ENCODE results near the gene EXTL1.

EXTL1 gene

DNA sequence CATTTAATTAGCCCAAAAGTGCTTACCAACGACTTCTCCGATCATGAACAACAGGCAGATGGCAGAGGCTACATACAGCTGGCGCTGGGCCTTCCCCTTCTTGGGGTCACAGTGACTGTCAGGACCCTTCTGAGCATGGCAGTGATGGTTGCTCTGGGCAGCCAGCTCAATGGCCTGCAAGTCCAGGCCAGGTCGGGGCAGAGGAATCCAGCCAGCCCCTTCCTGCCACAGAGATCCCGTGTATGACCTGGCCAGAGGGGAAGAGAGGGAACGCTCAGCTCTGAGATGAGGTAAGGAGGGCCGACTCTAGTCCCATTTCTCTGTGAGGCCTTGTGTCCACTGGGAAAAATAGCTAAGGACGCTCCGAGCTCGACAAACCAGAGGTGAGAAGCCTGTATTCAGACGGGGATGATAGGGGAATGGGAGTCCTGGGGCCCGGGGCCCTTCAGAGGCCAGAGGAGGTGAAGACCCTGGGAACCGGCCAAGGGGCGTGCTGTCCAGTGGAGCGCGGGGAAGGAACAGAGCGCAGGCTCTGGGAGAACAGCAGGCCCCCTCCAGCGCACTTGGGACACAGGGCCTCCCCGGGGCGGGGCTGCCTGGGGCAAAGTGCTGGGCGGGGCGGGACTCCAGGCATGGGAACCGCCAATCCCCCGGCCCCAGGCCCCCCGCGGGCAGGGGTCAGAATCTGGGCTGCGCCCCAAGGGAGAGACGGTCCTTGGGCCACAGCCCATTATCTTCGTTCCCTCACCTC, 23.6 kb downstream of the EXTL1 start:
- DNase-seq: no peak

DNA sequence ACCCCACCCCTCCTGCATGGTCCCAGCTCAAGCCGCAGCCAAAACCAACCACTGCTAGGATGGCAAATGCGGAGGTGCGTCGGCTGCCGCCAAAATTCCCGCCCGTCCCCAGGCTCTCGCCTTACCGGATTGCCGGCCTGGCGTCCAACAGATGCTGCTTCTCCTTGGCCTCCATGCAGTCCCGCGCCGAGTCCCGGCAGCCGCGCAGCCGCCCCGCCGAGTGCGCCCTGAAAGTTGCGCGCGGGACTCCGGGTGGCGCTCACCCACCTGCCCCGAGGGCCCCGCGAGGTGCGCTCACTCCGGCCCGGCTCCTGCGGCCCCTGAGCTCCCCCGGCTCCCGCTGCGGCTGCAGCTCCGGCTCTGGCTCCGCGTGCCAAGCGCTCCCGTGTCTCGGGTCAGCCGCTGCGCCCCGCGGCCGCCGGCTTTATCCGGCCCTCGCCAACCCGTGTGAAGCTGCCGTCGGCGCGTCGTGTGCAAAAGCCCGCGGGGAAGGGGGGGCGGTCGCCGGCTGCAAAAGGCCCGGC, 24.2 kb downstream of the EXTL1 start, which contains the start of gene SLC30A2:
SLC30A2 (minus strand) TSS at position 397 of the 524 bp plus-strand sequence; CDS start at position 175, 222 bp downstream.
- no peak for DNase-seq

DNA sequence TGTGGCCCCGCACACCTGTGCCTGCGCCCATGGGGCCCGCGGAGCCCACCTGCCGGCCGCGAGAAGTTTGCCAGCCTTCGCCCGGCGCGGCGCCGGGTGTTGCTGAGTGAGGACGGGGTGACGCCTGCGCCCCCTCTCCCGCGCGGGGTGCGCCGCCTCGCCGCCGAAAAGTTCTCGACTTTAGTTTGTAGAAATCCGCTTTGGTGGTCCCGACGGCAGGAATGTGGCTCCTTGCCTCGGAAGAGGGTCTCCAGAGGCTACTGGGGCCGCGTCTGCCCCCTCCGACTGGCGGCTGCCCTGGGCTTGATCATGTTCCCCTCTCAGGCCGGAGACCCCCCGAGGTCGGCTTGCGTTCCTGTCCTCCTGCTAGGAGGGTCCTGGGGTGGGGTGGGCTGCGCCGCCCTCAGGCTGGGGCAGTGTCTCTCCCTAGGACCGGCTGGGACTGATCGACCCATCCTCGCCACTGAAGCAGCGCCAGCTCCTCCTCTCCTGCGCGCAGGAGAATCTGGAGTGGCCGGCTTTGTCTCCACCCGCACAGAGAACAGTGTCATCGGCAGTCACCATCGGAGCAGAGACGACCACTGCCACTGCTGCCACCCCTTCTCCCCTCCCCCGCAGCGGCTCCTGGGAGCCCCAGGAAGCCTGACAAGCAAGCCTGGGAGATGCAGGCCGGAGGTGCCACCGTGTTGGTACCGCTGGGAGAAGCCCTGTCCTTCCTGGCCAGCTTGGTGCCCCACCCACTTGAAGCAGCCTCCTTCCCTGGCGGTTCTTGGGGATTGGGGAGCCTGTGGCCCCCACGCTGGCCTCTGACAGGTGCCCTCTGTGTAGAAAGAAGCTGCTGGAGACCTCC, 24.9 kb downstream of the EXTL1 start:
- no peak for DNase-seq

GRCh38 chr1:26047278-26047874, 25.8 kb downstream of the EXTL1 start:
- no peak for DNase-seq

DNA sequence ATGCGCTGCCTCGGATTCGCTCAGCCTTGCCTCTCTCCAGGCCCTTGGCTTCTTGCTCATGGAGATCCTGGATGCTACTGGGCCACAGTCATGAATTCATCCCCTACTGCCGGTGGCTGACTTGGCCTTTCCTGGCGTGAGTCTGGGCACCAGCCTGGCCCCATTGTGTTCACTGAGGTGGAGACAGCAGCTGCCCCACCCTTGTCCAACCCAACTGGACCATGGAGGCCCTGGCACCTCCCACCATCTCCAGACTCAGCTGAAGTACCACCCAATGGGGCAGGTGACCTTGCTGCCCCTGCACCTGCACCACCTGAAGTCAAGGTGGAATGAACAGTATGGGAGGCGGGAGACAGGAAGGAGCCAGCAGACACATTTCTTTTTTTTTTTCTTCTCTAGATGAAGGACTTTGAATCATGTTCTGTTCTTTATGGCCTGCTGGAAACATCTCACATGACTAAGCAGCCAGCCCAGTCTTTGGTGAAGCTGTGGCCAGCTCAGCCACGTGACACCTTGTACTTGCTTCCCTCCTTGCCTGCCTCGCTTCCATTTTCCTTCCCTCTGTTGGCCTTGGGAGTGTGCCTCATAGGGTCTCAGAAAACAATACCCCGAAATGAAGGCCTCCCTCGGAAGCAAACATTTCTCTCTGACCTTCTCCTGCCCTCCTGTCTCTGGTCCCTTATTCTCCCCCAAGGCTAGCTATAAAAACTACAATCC, 28.1 kb downstream of the EXTL1 start:
- no peak for DNase-seq

DNA sequence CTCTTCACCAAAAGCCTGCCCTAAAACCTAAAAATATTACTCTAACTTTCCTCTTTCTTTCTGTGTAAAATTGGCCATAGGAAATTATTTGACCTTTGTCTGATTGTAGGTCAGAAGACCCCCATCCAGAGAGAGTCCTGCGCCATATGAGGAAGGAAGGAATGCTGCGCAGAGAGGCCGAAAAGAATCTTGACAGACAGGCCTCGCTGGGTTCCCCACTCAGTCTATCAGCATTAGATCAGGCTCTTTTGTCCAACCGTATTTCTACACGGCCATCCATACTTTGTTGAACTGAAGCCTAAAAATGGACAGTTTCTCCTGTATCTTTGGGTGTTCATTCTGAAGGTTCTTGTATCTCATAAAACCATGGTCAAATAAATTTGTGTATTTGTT, 28.7 kb downstream of the EXTL1 start:
- DNase-seq: no peak

GRCh38 chr1:26053718-26054560, 32.4 kb downstream of the EXTL1 start:
- no peak for DNase-seq

DNA sequence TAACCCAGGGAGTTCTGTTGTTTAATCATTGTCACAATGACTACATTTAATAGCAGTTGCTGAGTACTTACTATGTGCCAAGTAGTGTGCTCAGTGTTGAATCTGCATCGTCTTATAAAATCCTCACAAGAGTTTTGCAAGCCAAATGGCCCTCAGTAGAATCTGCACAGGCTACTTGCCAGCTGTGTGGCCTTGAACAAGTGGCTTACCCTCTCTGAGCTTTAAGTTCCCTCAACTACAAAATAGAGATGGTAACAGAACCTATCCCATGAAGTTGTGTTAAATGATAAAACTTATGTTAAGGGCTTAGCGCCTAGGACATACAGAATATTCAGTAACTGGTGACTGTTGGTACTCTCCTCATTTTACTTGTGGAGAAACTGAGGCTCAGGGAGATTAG, 33.5 kb downstream of the EXTL1 start:
- no peak for DNase-seq

DNA sequence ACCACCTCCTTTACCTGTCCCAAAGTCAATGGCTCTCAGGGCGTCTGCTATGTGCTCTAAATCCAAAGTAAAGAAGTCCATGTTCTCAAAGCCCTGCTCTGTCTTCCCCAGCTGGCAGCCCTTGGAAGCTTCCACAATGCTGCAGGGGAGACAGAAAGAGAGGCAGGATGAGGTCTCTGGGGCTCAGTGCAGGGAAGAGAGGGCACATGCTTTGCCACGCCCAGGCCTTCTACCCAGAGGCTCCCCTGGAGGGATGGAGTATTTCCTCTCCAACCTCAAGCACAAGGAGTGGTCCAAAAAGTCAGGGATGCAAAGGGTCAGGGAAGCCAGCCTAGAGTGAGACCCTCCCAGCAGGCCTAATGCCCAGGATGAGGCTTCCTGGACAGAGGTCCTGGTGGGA, 35.6 kb downstream of the EXTL1 start:
- DNase-seq: no peak

DNA sequence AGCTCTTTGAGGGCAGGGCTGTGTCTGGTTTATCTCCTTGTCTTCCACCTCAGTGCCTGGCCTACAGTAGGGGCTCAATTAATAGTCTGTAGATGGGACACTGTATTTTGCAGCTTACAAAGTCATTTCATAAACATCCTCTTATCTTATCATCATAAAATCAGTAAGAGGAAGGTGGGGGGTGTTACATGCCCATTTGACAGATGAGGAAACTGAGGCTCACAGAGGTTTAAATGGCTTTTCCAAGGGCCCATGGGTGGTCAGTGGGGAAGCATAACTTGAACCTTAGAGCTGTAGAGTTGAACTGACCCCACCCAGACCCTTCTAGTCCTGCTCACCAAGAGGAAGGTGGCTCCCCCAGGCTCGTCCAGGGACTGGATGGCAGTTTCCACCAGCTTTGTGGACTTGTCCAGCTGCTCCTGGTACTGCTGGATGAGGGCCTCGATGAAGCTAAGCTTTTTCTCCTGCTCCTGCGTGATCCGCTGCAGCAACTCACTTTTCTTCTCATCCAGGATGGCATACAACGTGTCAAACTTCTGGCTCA, 36.5 kb downstream of the EXTL1 start:
- DNase-seq: no peak

DNA sequence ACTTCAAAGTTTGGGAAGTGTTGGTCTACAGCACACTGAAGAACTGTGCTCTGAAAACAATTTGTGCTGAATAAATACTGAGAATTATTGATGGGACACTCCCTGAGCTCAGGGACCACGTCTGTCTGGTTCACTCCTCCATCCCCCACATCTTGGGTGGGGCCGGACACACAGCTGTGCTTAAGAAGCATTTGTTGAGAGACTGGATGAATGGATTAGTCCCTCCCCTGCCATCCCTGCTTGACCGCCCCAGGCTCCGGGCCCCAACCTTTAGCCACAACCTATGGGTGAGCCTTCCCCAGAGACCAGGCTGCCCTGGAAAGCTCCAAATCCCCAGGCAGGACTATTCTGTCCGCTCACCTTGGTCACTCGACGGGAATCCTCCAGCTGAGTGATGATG, 38.3 kb downstream of the EXTL1 start:
- no peak for DNase-seq

DNA sequence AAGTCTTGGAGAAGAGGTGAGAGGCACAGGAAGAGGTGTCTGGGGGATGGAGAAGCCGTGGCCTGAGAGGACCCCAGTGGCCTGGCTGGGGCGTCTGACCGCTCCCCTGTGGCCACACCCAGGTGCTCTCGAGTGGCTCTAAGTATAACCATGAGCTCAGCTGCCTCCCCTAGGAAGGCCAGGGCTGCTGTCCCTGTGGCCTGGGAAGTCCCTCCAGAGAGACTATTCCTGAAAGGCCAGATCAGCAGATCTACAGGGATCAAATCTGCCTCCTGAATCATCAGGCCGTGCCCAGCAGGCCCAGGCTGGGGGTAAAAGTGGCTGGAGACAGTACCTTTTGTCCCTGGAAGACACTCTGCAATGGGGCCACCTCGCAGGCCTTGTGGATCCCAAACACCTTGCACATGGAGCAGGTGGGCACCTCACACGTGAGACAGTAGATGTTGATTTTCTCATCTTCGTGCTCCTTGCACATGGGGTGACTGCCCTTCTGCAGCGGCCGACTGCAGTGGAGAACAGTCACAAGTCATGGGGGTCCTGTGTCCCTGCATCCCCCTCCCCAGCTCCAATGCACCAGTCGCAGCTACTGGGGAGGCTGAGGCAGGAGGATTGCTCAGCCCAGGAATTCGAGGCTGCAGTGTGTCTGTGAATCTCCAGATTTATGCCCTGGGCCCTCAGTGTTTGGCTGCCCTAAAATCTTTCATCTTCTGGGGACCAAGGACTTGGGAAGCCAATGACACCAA, 39.4 kb downstream of the EXTL1 start:
- DNase-seq: no peak

- no peak for DNase-seq
Observed at GRCh38 chr1:26064553-26064952, 43.0 kb downstream of the EXTL1 start.

DNA sequence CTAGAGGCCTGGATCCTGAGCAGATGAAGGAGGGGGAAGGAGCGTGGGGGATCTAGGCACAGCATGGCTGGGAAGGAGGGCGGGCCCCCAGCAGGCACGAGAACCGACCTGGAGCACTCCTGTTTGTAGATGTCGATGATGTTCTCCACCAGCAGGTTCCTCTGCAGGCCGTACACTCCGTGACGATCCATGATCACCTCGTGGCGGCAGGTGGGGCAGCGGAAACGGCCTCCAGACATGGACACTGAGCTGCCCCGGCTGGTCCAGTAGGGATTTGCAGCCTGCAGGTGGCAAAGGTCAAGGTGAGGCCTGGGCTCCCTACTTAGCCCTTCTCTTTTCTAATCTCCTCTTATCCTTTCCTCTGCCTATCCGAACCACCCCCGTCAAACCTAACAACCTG, 44.6 kb downstream of the EXTL1 start:
- no peak for DNase-seq

GRCh38 chr1:26066857-26067256, 45.3 kb downstream of the EXTL1 start:
- no peak for DNase-seq

DNA sequence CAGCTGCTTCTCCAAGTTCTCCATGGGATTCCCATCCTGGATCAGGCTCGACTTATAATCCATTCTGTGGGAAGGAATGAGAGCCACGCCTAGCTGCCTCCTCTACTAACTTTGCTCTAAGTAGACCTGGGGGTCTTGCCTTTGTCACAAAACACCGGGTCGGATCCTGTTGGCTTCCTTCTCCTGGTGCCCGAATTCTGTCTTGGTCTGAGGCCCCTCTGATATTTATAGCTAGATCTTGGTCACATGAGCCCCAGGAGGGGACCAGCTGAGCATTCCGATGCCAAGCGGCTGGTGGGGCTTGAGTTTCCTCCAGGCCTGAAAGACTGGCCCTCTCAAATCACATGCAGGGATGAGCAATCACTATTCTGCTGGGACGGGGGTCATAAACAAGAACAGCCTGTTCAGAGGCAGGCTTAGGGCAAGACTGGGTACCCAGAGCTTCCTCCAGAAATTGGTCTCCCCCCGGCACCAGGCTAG, 45.9 kb downstream of the EXTL1 start, which contains the start of gene TRIM63:
TRIM63 (minus strand) TSS at position 199 of the 480 bp plus-strand sequence; CDS start at position 63, 136 bp downstream.
- no peak for DNase-seq

DNA sequence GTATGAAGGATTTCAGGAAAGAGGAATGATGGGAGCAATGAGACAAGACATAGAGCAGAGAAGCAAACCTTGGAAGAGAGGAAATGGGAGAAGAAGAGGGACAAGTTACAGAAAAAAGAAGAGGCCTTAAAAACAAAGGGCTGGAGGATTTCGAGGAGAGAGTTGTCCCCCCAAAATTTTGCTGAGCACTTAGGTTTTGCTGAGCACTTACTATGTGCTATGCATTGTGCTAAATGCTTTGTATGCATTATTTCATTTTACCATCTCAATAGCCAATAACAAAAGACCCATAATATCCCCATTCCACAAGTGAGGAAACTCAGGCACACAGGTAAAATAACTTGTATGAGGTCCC, 48.3 kb downstream of the EXTL1 start:
- no peak for DNase-seq

DNA sequence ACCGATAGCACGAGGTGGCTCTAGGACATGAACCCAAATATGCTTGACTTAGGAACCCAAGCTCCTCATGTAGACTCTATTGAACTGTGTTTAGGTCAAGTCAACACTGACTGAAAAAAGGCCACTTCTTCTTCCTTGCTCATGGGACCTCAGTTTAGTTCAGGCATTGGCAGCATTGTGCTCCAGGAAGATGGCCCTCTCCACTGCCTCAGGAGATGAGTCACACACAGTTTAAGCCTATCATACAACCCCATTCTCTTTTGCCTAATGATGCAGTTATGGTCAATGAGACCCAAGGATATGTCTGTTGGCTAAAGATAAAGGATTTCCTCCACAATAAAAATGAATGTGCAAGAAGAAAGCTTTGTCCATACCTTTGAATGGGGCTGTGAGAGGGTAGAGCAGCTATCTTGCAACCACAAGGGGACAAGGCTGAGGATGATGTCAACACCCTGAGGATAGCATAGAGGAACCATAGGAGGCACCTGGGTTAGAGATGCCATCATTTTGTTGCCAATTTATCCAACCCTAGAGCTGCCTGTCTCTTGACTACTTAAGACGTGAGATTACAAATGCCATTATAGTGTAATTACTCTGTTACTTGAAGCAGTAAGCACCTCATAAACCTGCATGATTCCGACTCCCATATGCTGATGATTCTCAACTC, 48.9 kb downstream of the EXTL1 start:
- no peak for DNase-seq

DNA sequence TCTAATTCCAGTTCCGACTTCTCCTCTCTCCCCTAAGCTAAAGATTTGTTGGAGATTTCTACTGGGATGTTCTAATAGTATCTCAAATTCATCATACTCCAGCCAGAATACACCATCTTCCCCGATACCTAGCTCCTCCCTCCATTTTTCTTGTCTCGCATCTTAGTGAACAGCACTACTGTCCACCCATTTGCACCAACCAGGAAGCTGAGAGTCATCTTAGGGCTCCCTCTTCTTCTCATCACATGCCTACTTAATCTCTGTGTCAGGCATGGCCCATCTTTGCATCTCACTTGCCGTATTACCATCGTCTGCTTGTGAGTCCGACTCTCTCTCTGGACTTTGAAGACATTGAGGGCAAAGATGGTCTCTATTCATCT, 49.4 kb downstream of the EXTL1 start:
- DNase-seq: no peak

GRCh38 chr1:26072305-26072704, 50.7 kb downstream of the EXTL1 start:
- no peak for DNase-seq
